GM15510 (cell line): ENCODE results near the gene FAM124A.

Experiments used
- POLR2A ChIP-seq: IDR thresholded peaks from 3 replicates; pipeline ENCODE4 v1.6.1; 2011; ENCODE audit warnings: borderline replicate concordance; ENCODE audit not compliant: insufficient read length; ENCODE audit errors: extremely low read depth

Gene FAM124A

GRCh38 chr13:51262501-51263211 is 40.5 kb downstream of the FAM124A start:
- TF ChIP-seq POLR2A, result no peak

GRCh38 chr13:51266642-51267041 is 44.4 kb downstream of the FAM124A start:
- no peak for TF ChIP-seq POLR2A

GRCh38 chr13:51267622-51268021 is 45.4 kb downstream of the FAM124A start:
- no peak for TF ChIP-seq POLR2A

- TF ChIP-seq POLR2A, result no peak
Measured at GRCh38 chr13:51269039-51269438, 46.8 kb downstream of the FAM124A start.

GRCh38 chr13:51270623-51271415 is 48.6 kb downstream of the FAM124A start:
- TF ChIP-seq POLR2A, result no peak

- no peak for TF ChIP-seq POLR2A
Measured at GRCh38 chr13:51271528-51272085, 49.4 kb downstream of the FAM124A start.

GRCh38 chr13:51275101-51275500 is 52.9 kb downstream of the FAM124A start:
- TF ChIP-seq POLR2A, result no peak

- TF ChIP-seq POLR2A, result no peak
Measured at GRCh38 chr13:51276636-51277035, 54.4 kb downstream of the FAM124A start.

GRCh38 chr13:51277928-51278327 is 55.7 kb downstream of the FAM124A start:
- no peak for TF ChIP-seq POLR2A

GRCh38 chr13:51278426-51279130 is 56.4 kb downstream of the FAM124A start:
- no peak for TF ChIP-seq POLR2A

GRCh38 chr13:51280379-51280940 is 58.3 kb downstream of the FAM124A start:
- no peak for TF ChIP-seq POLR2A

GRCh38 chr13:51282322-51282721 is 60.1 kb downstream of the FAM124A start:
- no peak for TF ChIP-seq POLR2A

- no peak for TF ChIP-seq POLR2A
Measured at GRCh38 chr13:51283371-51283770, 61.2 kb downstream of the FAM124A start.

- TF ChIP-seq POLR2A, result no peak
Measured at GRCh38 chr13:51284339-51284738, 62.1 kb downstream of the FAM124A start.

GRCh38 chr13:51286135-51287002 is 64.2 kb downstream of the FAM124A start:
- no peak for TF ChIP-seq POLR2A

- no peak for TF ChIP-seq POLR2A
Measured at GRCh38 chr13:51287758-51288157, 65.6 kb downstream of the FAM124A start.
